GM23338 (cell line): Measurements from ENCODE around the gene VSTM2B. TPM values are rescaled to one million over a fixed set of nuclear protein-coding genes. Genes with fewer than 3 reads are reported as not detected.

Experiments used
- ATAC-seq: fragments of 200-7000 bp; cut with Tn5 transposase; 3 replicates; pipeline ENCODE4 v1.9.1; 2020
- DNase-seq: peaks from one replicate; pipeline ENCODE4 v3.0.0-alpha.2; 2015; ENCODE audit warnings: low spot score
- H2AFZ ChIP-seq: fragments of 200-600 bp; sonication (generic); 2 replicates; pipeline ENCODE4 v1.8.0; 2016; ENCODE audit warnings: antibody characterized with exemption, mild to moderate bottlenecking, moderate library complexity
- H3F3A ChIP-seq: fragments of 200-600 bp; sonication (generic); replicated peaks from 2 replicates; pipeline ENCODE4 v1.8.0; 2017; ENCODE audit warnings: antibody characterized with exemption, mixed run types, low read depth
- H3K27ac ChIP-seq: fragments of 200-600 bp; sonication (generic); 2 replicates; pipeline ENCODE4 v1.6.1; 2016; ENCODE audit warnings: low read depth
- H3K27me3 ChIP-seq: fragments of 200-600 bp; sonication (generic); 2 replicates; pipeline ENCODE4 v1.8.0; 2016; ENCODE audit warnings: mild to moderate bottlenecking, mixed run types, moderate library complexity; ENCODE audit not compliant: insufficient read depth
- H3K36me3 ChIP-seq: fragments of 200-600 bp; sonication (generic); 2 replicates; pipeline ENCODE4 v1.8.0; 2016; ENCODE audit warnings: mild to moderate bottlenecking; ENCODE audit not compliant: insufficient read depth
- H3K4me1 ChIP-seq: fragments of 200-600 bp; sonication (generic); 2 replicates; pipeline ENCODE4 v1.8.0; 2016; ENCODE audit warnings: mild to moderate bottlenecking, moderate library complexity; ENCODE audit not compliant: insufficient read depth
- H3K4me2 ChIP-seq: fragments of 200-600 bp; sonication (generic); 2 replicates; pipeline ENCODE4 v1.7.1; 2017; ENCODE audit warnings: mixed run types
- H3K4me3 ChIP-seq: fragments of 200-600 bp; sonication (generic); 2 replicates; pipeline ENCODE4 v1.6.1; 2016; ENCODE audit warnings: mixed run types
- H3K79me2 ChIP-seq: fragments of 200-600 bp; sonication (generic); replicated peaks from 2 replicates; pipeline ENCODE4 v1.8.0; 2017; ENCODE audit warnings: mild to moderate bottlenecking; ENCODE audit not compliant: insufficient read depth
- H3K9me2 ChIP-seq: fragments of 200-600 bp; sonication (generic); 2 replicates; pipeline ENCODE4 v1.8.0; 2017; ENCODE audit not compliant: insufficient read depth
- H4K20me1 ChIP-seq: fragments of 200-600 bp; sonication (generic); replicated peaks from 2 replicates; pipeline ENCODE4 v1.8.0; 2017; ENCODE audit warnings: mild to moderate bottlenecking; ENCODE audit not compliant: insufficient read depth
- H3K27ac Mint-ChIP-seq: 2 replicates; pipeline ENCODE4 v1.8.0; 2020; ENCODE audit warnings: inconsistent platforms, mild to moderate bottlenecking, moderate library complexity, mixed read lengths
- H3K27me3 Mint-ChIP-seq: 3 replicates; pipeline ENCODE4 v1.8.0; 2022; ENCODE audit warnings: low read depth, mild to moderate bottlenecking, moderate library complexity, mixed read lengths, inconsistent platforms; ENCODE audit not compliant: insufficient read depth, poor library complexity
- H3K36me3 Mint-ChIP-seq: 3 replicates; pipeline ENCODE4 v1.8.0; 2021; ENCODE audit warnings: low read depth, mild to moderate bottlenecking, inconsistent platforms, moderate library complexity, mixed read lengths
- H3K4me1 Mint-ChIP-seq: 3 replicates; pipeline ENCODE4 v1.8.0; 2020; ENCODE audit warnings: mild to moderate bottlenecking, inconsistent platforms, mixed read lengths
- H3K4me3 Mint-ChIP-seq: 3 replicates; pipeline ENCODE4 v1.8.0; 2021; ENCODE audit warnings: moderate library complexity, mild to moderate bottlenecking, inconsistent platforms, mixed read lengths
- H3K9me3 Mint-ChIP-seq: 3 replicates; pipeline ENCODE4 v1.8.0; 2020; ENCODE audit warnings: moderate library complexity, mild to moderate bottlenecking, inconsistent platforms, mixed read lengths
- CTCF ChIP-seq, 2 experiments: fragments of 200-600 bp in 1 of 2; sonication (generic) in 1 of 2; conservative IDR thresholded peaks; 2 replicates each; pipeline versions ENCODE4 v1.5.1 to v1.6.1; 2016 to 2017; ENCODE audit warnings: antibody characterized with exemption in 2 of 2, low read depth in 2 of 2, mild to moderate bottlenecking in 2 of 2, moderate library complexity in 1 of 2
- EZH2 ChIP-seq: fragments of 200-600 bp; sonication (generic); IDR thresholded peaks from one replicate; pipeline ENCODE4 v1.8.0; 2017; ENCODE audit warnings: antibody characterized with exemption, mild to moderate bottlenecking, low read depth; ENCODE audit not compliant: unreplicated experiment
- EZH2phosphoT487 ChIP-seq: fragments of 200-600 bp; sonication (generic); IDR thresholded peaks from one replicate; pipeline ENCODE4 v1.8.1; 2018; ENCODE audit warnings: antibody characterized with exemption; ENCODE audit not compliant: unreplicated experiment
- JUNB ChIP-seq: IDR thresholded peaks from one replicate; pipeline ENCODE4 v1.6.1; 2016; ENCODE audit warnings: antibody characterized with exemption; ENCODE audit not compliant: unreplicated experiment
- NANOG ChIP-seq: IDR thresholded peaks from 2 replicates; pipeline ENCODE4 v1.6.1; 2016; ENCODE audit warnings: antibody characterized with exemption, borderline replicate concordance
- POLR2AphosphoS5 ChIP-seq: IDR thresholded peaks from 2 replicates; pipeline ENCODE4 v1.6.1; 2016; ENCODE audit warnings: antibody characterized with exemption, low read depth
- REST ChIP-seq: IDR thresholded peaks from one replicate; pipeline ENCODE4 v1.6.1; 2018; ENCODE audit warnings: antibody characterized with exemption; ENCODE audit not compliant: unreplicated experiment
- STAT1 ChIP-seq: IDR thresholded peaks from one replicate; pipeline ENCODE4 v1.6.1; 2016; ENCODE audit warnings: antibody characterized with exemption; ENCODE audit not compliant: unreplicated experiment
- ZNF331 ChIP-seq: fragments of 250-450 bp; sonication (Bioruptor Pico); IDR thresholded peaks from 2 replicates; pipeline ENCODE4 v1.5.0; 2020; ENCODE audit warnings: low read depth, mild to moderate bottlenecking, moderate library complexity
- polyA plus RNA-seq: library from polyadenylated mRNA; unstranded; fragments of >200 nt; fragmentation: Nextera tagmentation; extraction: Ambion mirVana; gene quantifications from 2 replicates; pipeline ENCODE4 v1.2.1, GENCODE V29; 2016
- total RNA-seq: library from RNA; depleted of rRNA; stranded (reverse); fragments of >200 nt; shearing (Covaris generic); gene quantifications from 2 replicates; pipeline ENCODE4 v1.2.3, GENCODE V29; 2014

Gene VSTM2B
- total and polyA plus RNA-seq, 2 experiments from 2014 or later, result 1.2 to 1.8 TPM

- H3K9me2 ChIP-seq, result no peaks in the 10 kb centered on the region
- H3K4me1 Mint-ChIP-seq, result peaks cover 2% of the 10 kb centered on the region; the same call in 1 of the 3 replicates
Measured at GRCh38 chr19:29515706-29516357, 10.0 kb upstream of the VSTM2B start.

More at GRCh38 chr19:29515706-29516357, 10.0 kb upstream of the VSTM2B start:
- Histone ChIP-seq H3K36me3 (no peaks in the 10 kb centered on the region), H3K27me3 (no peaks in the 10 kb centered on the region), H4K20me1 (no peaks in the 10 kb centered on the region), H3K4me1 (no peaks in the 10 kb centered on the region), H3F3A (no peaks in the 10 kb centered on the region), H3K79me2 (no peaks in the 10 kb centered on the region), H3K4me3 (no peak overlapping the region), H3K4me2 (no peak overlapping the region), H3K27ac (no peak overlapping the region), H2AFZ (no peak overlapping the region)
- no peak overlapping the region for H3K27ac Mint-ChIP-seq
- TF ChIP-seq NANOG, result no peak
- no peak for TF ChIP-seq CTCF (conservative IDR thresholded peaks at IDR 0.05; ENCODE audit: low read depth in 2 of 2)
- no peak for TF ChIP-seq REST
- no peak for TF ChIP-seq STAT1
- no peak for TF ChIP-seq ZNF331 (CRISPR knock-in tag)
- no peak for TF ChIP-seq EZH2phosphoT487
- no peak for TF ChIP-seq POLR2AphosphoS5
- no peak for TF ChIP-seq EZH2
- no peak for TF ChIP-seq JUNB
- DNase-seq (no peak), ATAC-seq (no peak)
- H3K36me3 Mint-ChIP-seq, result no peaks in the 10 kb centered on the region
- H3K4me3 Mint-ChIP-seq, result no peak overlapping the region
- H3K27me3 Mint-ChIP-seq, result peaks cover 13% of the 10 kb centered on the region
- H3K9me3 Mint-ChIP-seq, result no peaks in the 10 kb centered on the region; the same call in 1 of the 3 replicates
